Liver (tissue), 3 donors: Measurements from ENCODE around the gene STK39.

Experiments used
- ATF3 ChIP-seq: IDR thresholded peaks from 2 replicates; pipeline ENCODE4 v1.6.1; 2016; ENCODE audit warnings: antibody characterized with exemption
- CTCF ChIP-seq: fragments of 150-350 bp; IDR thresholded peaks from 2 replicates; pipeline ENCODE4 v1.5.1; 2017; ENCODE audit warnings: improper control_type of control experiment, low read depth, low read length; ENCODE audit not compliant: missing input control
- EGR1 ChIP-seq, 2 donors: IDR thresholded peaks; 2 replicates each; pipeline ENCODE4 v1.6.1; 2016 to 2018; ENCODE audit warnings: antibody characterized with exemption in 2 of 2, low read depth in 2 of 2
- MAX ChIP-seq: IDR thresholded peaks from 2 replicates; pipeline ENCODE4 v1.6.1; 2016; ENCODE audit warnings: antibody characterized with exemption
- RAD21 ChIP-seq, 2 donors: IDR thresholded peaks; 2 replicates each; pipeline ENCODE4 v1.6.1; 2016; ENCODE audit warnings: antibody characterized with exemption in 2 of 2, mild to moderate bottlenecking in 2 of 2
- SP1 ChIP-seq: IDR thresholded peaks from 2 replicates; pipeline ENCODE4 v1.6.1; 2018; ENCODE audit warnings: antibody characterized with exemption, mild to moderate bottlenecking
- TAF1 ChIP-seq: conservative IDR thresholded peaks from 2 replicates; pipeline ENCODE4 v1.6.1; 2016; ENCODE audit warnings: antibody characterized with exemption, mild to moderate bottlenecking
- YY1 ChIP-seq: IDR thresholded peaks from 2 replicates; pipeline ENCODE4 v1.6.1; 2016; ENCODE audit warnings: antibody characterized with exemption, mild to moderate bottlenecking
- donor health status: healthy.
- donor health status: healthy.

- TF ChIP-seq YY1 (no peak), CTCF (no peak), TAF1 (no peak), ATF3 (no peak), MAX (no peak), EGR1 (IDR thresholded peaks at IDR 0.05; ENCODE audit: low read depth in 2 of 2) (no peak), RAD21 (IDR thresholded peaks at IDR 0.05) (no peak), SP1 (no peak)
Observed at GRCh38 chr2:168188002-168188401, 59.4 kb downstream of the STK39 start.
